ENCODE data around the gene CACNA1D. TPM values are rescaled to one million over a fixed set of nuclear protein-coding genes. Genes with fewer than 3 reads are reported as not detected.

The CACNA1D gene
- total RNA-seq, 4 donors from 2014 or later, result 12.7 to 98.9 (median 25.0) TPM

GRCh38 chr3:53802256-53802880 is 308.0 kb downstream of the CACNA1D start:
- TF ChIP-seq POLR2A (IDR thresholded peaks at IDR 0.05) (no peak), POLR2AphosphoS5 (IDR thresholded peaks at IDR 0.05) (no peak), CTCF (IDR thresholded peaks at IDR 0.05) (no peak), EP300 (IDR thresholded peaks at IDR 0.05; ENCODE audit: low read depth) (no peak)
- no peak for DNase-seq

GRCh38 chr3:53803124-53803815 is 308.9 kb downstream of the CACNA1D start:
- no peaks in the 10 kb centered on the region for H3K9me3 ChIP-seq
- H3K4me1 ChIP-seq, result peaks cover 0 to 14% (median 12%) of the 10 kb centered on the region in 4 donors
- in situ Hi-C loops (cut with MboI; ENCODE audit: low pct_ligation_motif_present in 1 of 4, low pct_unique_long_range_greater_than_20kb in 1 of 4, low sequenced_read_pairs in 3 of 4), result no loop called here
- WGBS, 2 donors (ENCODE audit: low coverage in 1 of 2), result 87% methylated on average over 18 of the region's 18 CpGs; no CpG with 5 or more reads in 1 of the 2 donors
- no peak for DNase-seq
- H3K36me3 ChIP-seq, result no peaks in the 10 kb centered on the region
- no peak overlapping the region for H3K27ac ChIP-seq
- no peak overlapping the region for H3K4me3 ChIP-seq
- H3K27me3 ChIP-seq, result no peaks in the 10 kb centered on the region
- TF ChIP-seq POLR2AphosphoS5 (IDR thresholded peaks at IDR 0.05), result no peak
- TF ChIP-seq CTCF (IDR thresholded peaks at IDR 0.05), result no peak
- TF ChIP-seq POLR2A (IDR thresholded peaks at IDR 0.05), result no peak
- TF ChIP-seq EP300 (IDR thresholded peaks at IDR 0.05; ENCODE audit: low read depth), result no peak
- intact Hi-C loops (cut with DNase I; ENCODE audit: low total_unique reads), result no loop called here

More at GRCh38 chr3:53802256-53802880, 308.0 kb downstream of the CACNA1D start:
- Histone ChIP-seq H3K27me3 (no peaks in the 10 kb centered on the region), H3K4me3 (no peak overlapping the region), H3K36me3 (no peaks in the 10 kb centered on the region), H3K27ac (no peak overlapping the region), H3K4me1 (peaks cover 0 to 13% (median 11%) of the 10 kb centered on the region in 4 donors), H3K9me3 (no peaks in the 10 kb centered on the region)
- 85% methylated on average over 8 of the region's 8 CpGs; no CpG with 5 or more reads in 1 of the 2 donors for WGBS, 2 donors (ENCODE audit: low coverage in 1 of 2)
- intact Hi-C loops (cut with DNase I; ENCODE audit: low total_unique reads) (no loop called here), in situ Hi-C loops (cut with MboI; ENCODE audit: low pct_ligation_motif_present in 1 of 4, low pct_unique_long_range_greater_than_20kb in 1 of 4, low sequenced_read_pairs in 3 of 4) (no loop called here)

GRCh38 chr3:53803816-53804695 is 309.6 kb downstream of the CACNA1D start:
- WGBS, 2 donors (ENCODE audit: low coverage in 1 of 2), result 66 to 83% methylated on average over 3 to 20 of the region's 20 CpGs
- H3K36me3 ChIP-seq, result no peaks in the 10 kb centered on the region
- no peak for DNase-seq
- no peaks in the 10 kb centered on the region for H3K9me3 ChIP-seq
- in situ Hi-C loops (cut with MboI; ENCODE audit: low pct_ligation_motif_present in 1 of 4, low pct_unique_long_range_greater_than_20kb in 1 of 4, low sequenced_read_pairs in 3 of 4), result no loop called here
- intact Hi-C loops (cut with DNase I; ENCODE audit: low total_unique reads), result no loop called here
- H3K4me3 ChIP-seq, result no peak overlapping the region
- H3K4me1 ChIP-seq, result peaks cover 0 to 14% (median 12%) of the 10 kb centered on the region in 4 donors
- H3K27me3 ChIP-seq, result no peaks in the 10 kb centered on the region
- no peak overlapping the region for H3K27ac ChIP-seq
- no peak for TF ChIP-seq POLR2AphosphoS5 (IDR thresholded peaks at IDR 0.05)
- no peak for TF ChIP-seq CTCF (IDR thresholded peaks at IDR 0.05)
- TF ChIP-seq EP300 (IDR thresholded peaks at IDR 0.05; ENCODE audit: low read depth), result no peak
- TF ChIP-seq POLR2A (IDR thresholded peaks at IDR 0.05), result no peak
